GM10248 (cell line): ENCODE measurements around the gene HDAC2.

Source experiments
- CTCF ChIA-PET: fragments of 300-600 bp; sonication (Branson Sonifier 250); formaldehyde crosslinking; extraction: SDS; loops from one replicate; lab custom pipeline; 2021; ENCODE audit warnings: antibody characterized with exemption; lab: Yijun Ruan, JAX
- POLR2A ChIA-PET: fragments of 350-650 bp; sonication (Branson Sonifier 250); formaldehyde crosslinking; extraction: SDS; loops from one replicate; lab custom pipeline; 2020; ENCODE audit warnings: antibody characterized with exemption; lab: Yijun Ruan, JAX
- DNase-seq: peaks from one replicate; pipeline ENCODE4 v3.0.0; 2012; ENCODE audit errors: extremely low spot score
- TF ChIP-seq, protein P1 (sequence below): IDR thresholded peaks from 2 replicates; pipeline ENCODE4 v1.5.1; 2012; ENCODE audit warnings: mild to moderate bottlenecking, low read depth; ENCODE audit errors: extremely low read depth, missing control alignments, control extremely low read depth

The HDAC2 gene

DNA sequence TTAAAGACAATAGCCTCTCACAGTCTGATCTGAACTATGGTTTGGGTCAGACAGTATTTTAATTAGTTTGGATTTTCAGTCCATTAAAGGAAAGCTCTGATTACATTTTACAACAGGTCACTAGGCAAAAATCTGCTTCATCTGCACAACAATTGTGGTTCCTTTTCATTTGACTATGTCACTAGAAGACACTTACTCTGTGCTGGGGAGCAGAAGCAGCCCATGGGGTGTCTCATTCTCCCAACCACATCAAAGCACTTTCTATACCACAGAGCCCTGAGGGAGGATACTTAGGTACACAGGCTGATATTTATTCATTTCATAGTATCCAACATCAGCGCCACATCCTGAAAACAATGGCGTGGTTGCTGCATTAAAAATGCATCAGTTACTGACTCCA, 36.6 kb upstream of the HDAC2 start:
- DNase-seq: no peak
- ChIA-PET POLR2A (no interaction called here), CTCF (no interaction called here)
- TF ChIP-seq, protein P1, sequence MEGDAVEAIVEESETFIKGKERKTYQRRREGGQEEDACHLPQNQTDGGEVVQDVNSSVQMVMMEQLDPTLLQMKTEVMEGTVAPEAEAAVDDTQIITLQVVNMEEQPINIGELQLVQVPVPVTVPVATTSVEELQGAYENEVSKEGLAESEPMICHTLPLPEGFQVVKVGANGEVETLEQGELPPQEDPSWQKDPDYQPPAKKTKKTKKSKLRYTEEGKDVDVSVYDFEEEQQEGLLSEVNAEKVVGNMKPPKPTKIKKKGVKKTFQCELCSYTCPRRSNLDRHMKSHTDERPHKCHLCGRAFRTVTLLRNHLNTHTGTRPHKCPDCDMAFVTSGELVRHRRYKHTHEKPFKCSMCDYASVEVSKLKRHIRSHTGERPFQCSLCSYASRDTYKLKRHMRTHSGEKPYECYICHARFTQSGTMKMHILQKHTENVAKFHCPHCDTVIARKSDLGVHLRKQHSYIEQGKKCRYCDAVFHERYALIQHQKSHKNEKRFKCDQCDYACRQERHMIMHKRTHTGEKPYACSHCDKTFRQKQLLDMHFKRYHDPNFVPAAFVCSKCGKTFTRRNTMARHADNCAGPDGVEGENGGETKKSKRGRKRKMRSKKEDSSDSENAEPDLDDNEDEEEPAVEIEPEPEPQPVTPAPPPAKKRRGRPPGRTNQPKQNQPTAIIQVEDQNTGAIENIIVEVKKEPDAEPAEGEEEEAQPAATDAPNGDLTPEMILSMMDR: no peak

DNA sequence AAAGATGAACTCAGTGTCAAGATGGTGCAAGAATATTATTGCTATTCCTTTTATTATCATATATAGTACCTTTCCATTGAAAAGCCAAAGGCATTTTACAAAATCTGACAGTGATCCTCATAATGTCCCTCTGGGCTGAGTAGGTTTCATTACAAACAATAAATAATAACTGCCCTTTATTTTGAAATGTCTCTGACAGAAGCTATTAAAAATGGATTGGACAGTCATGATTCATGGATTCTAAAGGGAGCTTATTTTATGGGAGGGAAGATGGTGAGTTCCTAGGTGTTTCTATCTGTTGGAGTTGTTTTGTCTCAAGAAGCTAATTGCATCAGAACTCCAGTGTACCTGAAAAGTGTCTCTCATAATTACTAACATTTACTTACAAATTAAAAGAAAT, 30.4 kb upstream of the HDAC2 start:
- ChIA-PET CTCF (interaction anchor here (1.1 to 1.6 kb wide), 4 partner anchors 10 to 107 kb away, joined by 3 to 5 read pairs (median 4); no protein-coding TSS in a partner anchor), POLR2A (no interaction called here)
- TF ChIP-seq, protein P1: no peak
- DNase-seq: no peak

DNA sequence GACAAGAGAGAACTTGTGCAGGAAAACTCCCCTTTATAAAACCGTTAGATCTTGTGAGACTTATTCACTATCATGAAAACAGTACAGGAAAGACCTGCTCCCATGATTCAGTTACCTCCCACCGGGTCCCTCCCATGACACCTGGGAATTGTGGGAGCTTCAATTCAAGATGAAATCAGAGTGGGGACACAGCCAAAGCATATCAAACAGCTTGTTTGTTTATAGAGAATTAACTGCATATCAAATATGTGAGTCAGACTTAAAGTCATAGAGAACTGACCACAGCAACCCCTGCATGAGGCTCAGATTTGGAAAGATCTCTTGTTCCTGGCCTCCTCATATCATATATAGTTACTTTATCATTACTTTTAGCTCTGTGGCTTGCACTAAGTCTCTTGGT, 29.1 kb upstream of the HDAC2 start:
- POLR2A ChIA-PET: no interaction called here
- CTCF ChIA-PET: interaction anchor here (0.9 to 1.5 kb wide), 2 partner anchors 9 to 14 kb away, joined by 3 to 4 read pairs; no protein-coding TSS in a partner anchor
- no peak for DNase-seq
- TF ChIP-seq, protein P1: no peak

DNA sequence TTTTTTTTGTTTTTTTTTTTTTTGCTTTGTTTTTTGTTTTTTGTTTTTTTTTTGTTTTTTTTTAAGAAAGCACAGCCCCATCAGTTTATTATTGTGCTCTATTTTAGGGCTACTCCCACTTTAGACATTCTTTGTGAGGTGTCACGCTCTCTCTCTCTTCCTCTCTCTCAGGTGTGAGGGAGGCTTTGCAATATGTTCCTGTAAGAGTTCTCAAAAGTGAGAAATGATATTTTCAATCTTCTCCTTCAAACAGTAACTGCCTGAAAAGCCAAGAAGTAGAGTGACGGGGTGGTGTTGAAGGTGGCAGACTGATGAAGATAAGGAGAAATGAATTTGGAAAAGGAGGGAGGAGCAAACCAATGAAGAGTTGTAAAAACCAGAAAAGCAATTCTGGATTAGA, 28.3 kb upstream of the HDAC2 start:
- ChIA-PET POLR2A (no interaction called here), CTCF (no interaction called here)
- no peak for DNase-seq
- TF ChIP-seq, protein P1: no peak

GRCh38 chr6:113998811-113999210, 27.9 kb upstream of the HDAC2 start:
- TF ChIP-seq, protein P1: no peak
- DNase-seq: no peak
- CTCF ChIA-PET: no interaction called here
- POLR2A ChIA-PET: no interaction called here

- TF ChIP-seq, protein P1: no peak
- no peak for DNase-seq
- ChIA-PET POLR2A (no interaction called here), CTCF (interaction anchor here (1.0 to 4.1 kb wide), 4 partner anchors 8 to 111 kb away, joined by 3 to 17 read pairs (median 10); no protein-coding TSS in a partner anchor)
Observed at GRCh38 chr6:113997116-113997515, 26.2 kb upstream of the HDAC2 start.
